ENCODE data around the gene PIEZO1.

PIEZO1 gene

DNA sequence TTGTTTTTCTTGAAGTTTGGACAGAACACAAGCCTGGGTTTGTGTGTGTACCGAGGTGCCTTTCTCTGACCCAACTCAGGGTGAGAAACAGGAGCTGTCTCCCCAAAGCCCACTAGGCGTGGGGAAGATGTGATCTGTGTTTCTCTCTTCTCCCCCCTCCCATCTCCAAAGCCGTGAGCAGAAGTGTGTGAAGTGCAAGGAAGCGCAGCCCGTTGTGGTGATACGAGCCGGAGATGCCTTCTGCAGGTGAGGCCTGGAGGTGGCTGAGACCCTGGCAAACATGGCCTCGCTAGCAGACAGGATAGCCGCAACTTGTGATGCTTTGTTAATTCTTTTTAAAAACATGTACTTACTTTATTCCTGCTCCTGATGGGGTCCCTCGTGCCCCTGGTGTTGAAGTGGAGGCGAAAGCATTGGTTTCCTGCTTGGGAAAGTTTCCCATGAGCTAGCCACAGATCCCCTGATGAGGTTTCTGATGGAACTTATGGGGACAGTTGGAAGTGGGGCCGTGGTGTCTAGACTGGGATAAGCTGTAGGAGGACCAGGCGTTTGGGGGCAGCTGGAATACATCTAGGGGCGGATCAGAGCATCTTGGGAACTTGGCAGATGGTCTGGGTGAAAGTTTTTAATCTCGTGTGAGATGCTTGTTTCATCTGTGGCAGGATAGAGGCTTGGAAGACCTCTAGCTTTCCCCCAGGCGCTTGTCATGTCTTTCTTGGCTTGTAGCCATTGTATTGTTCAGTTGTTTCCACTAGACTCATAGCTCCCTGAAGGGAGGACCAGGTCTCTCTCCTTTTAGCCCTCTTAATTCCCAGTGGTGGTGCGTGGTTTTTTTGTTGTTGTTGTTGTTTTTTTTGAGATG, 77.8 kb downstream of the PIEZO1 start:
- Mint-ChIP-seq H3K9me3 (no peaks in the 10 kb centered on the region), H3K27me3 (ENCODE audit: low read depth) (no peaks in the 10 kb centered on the region), H3K27ac (peak overlapping the region; percentile 68), H3K4me1 (ENCODE audit: low read depth) (peaks cover 34% of the 10 kb centered on the region), H3K4me3 (peak overlapping the region; percentile 74), H3K36me3 (ENCODE audit: low read depth) (peaks cover 17% of the 10 kb centered on the region)

DNA sequence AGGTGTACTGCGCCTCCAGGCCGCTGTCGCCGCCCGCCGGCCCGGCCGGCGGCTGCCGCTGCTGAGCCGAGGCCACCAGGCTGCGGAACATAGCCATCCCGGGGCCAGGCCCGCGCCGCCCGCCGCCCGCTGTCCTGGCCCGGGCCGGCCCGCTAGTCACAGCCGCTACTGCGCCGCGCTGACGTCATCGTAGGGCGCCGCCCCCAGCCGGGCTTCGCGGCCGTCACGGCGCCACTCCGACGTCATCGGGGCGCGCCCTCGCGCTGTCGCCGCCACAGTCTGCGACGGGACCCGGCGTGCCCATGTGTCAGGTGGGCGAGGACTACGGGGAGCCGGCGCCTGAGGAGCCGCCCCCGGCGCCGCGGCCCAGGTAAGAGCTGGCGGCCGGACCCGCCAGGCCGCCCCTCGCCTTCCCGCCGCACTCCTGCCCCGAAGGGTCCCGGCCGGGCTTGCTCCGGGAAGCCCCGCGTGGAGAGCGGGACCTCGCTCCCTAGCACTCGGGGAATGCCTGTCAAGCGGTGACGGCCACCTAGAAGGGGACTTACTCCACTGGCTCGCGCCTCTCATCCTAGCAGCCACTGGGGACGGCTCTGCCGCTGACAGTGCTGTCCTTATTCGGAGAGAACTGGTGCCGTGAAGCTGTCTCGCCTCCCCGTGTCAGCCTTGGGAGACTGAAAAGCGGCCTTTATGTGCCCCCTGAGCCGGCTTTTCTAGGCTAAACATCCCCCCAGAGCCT, 78.6 kb downstream of the PIEZO1 start, which contains the start of the genes CTU2 and RNF166:
TSS of gene CTU2 (plus strand) at position 275 of the 736 bp plus-strand sequence. CDS start at position 303, 28 bp downstream.
TSS of gene RNF166 (minus strand) at position 180 of the 736 bp plus-strand sequence. CDS start at position 97, 83 bp downstream.
- Mint-ChIP-seq H3K27ac (peak within 1 kb of the TSS; percentile 86), H3K9me3 (no peaks in the 10 kb centered on the region), H3K4me1 (ENCODE audit: low read depth) (peaks cover 38% of the 10 kb centered on the region), H3K27me3 (ENCODE audit: low read depth) (no peaks in the 10 kb centered on the region), H3K4me3 (peak within 1 kb of the TSS; percentile 98), H3K36me3 (ENCODE audit: low read depth) (peaks cover 17% of the 10 kb centered on the region)

DNA sequence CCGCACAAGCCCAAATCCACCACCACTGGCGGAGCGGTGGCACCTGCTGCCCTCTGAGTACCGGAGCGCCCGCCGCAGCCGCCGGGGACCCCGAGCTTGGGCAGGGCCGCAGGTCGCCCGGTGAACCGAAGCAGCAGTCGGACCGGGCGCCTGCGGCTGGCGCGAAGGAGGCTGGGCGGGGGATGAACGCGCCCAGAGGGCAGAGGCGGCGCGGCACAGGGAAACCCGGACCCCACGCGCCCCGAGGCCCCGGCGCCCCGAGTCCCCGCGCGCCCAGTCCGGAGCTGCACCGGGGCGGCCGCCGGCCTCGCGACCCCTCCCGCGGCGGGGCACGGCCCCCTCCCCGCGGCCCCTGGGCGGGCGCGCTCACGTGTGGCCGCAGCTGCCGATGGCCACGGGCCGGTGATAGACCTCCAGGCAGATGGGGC, 79.2 kb downstream of the PIEZO1 start:
- Mint-ChIP-seq H3K27ac (no peak overlapping the region), H3K36me3 (ENCODE audit: low read depth) (peaks cover 19% of the 10 kb centered on the region), H3K4me3 (peak overlapping the region; percentile 98), H3K9me3 (no peaks in the 10 kb centered on the region), H3K27me3 (ENCODE audit: low read depth) (no peaks in the 10 kb centered on the region), H3K4me1 (ENCODE audit: low read depth) (peaks cover 40% of the 10 kb centered on the region)

DNA sequence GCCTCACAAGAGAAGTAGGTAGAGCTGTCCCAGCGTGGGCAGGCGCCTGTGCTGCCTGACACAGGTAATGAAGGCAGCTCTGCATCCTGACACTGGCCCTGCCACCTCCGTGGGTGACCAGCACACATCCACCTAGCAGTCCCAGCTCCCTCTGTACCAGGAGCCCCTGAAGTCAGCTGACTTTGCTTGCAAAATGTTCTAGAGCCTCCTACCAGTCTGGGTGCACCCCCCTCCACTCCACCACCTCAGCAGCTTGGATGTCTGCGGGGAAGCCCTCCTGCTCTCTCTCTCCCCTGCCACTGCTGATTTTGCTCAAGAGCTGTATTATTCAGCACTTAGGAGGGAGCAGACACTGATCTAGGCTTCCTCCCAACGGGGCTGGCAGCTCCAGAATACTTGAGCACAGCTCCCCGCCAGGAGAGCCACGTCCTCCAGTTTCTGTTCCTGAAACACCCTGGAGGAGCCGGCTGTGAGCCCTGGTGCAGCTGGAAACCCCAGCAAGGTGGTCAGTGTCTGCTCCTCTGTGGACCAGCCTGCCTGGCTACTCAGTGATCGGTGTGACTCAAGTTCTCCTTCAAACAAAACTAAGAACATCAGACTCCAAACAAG, 79.8 kb downstream of the PIEZO1 start:
- Mint-ChIP-seq H3K4me1 (ENCODE audit: low read depth) (peaks cover 43% of the 10 kb centered on the region), H3K27ac (peak overlapping the region; percentile 86), H3K27me3 (ENCODE audit: low read depth) (no peaks in the 10 kb centered on the region), H3K4me3 (peak overlapping the region; percentile 98), H3K36me3 (ENCODE audit: low read depth) (peaks cover 23% of the 10 kb centered on the region), H3K9me3 (no peaks in the 10 kb centered on the region)

DNA sequence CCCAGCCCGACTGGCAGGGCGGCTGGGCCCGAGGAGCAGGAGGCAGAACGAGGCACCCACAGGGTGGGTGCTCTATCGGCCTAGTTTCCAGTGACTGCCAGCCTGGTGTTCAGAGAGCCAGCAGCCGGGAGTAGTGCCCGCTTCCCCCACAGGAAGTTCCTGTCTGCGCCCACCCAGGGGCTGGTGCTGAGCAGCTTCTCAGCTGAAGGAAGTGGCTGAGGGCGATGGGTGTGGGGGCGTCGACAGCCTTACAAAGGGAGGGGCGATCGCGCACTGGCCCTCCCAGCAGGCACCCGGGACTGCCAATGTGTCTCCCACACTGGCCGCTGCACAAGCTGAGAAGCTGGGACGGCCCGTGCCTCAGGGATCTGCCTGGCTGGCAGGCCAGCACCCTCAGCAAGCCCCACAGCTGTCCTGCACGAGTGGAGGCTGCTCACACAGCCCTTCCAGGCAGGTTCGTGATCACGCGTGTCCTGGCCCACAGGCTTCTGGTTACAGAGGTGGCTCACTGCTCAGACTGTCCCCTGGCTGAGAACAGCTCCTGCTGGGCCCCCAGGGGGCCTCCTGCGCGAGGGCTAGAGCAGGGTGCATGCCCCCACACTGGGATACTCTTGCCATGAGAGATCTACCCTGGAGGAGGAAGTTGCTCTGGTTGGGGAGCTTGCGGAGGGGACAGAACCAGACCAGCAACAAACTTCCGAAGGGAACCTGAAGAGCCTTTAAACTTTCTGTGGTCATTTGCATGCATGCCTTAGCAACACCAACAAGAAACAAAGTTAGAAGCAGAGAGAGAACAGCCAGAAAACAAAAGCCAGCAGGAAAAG, 81.3 kb downstream of the PIEZO1 start:
- H3K27ac Mint-ChIP-seq: peak overlapping the region; percentile 97
- no peaks in the 10 kb centered on the region for H3K9me3 Mint-ChIP-seq
- no peaks in the 10 kb centered on the region for H3K27me3 Mint-ChIP-seq (ENCODE audit: low read depth)
- H3K4me3 Mint-ChIP-seq: peak overlapping the region; percentile 98
- peaks cover 31% of the 10 kb centered on the region for H3K36me3 Mint-ChIP-seq (ENCODE audit: low read depth)
- peaks cover 51% of the 10 kb centered on the region for H3K4me1 Mint-ChIP-seq (ENCODE audit: low read depth)

DNA sequence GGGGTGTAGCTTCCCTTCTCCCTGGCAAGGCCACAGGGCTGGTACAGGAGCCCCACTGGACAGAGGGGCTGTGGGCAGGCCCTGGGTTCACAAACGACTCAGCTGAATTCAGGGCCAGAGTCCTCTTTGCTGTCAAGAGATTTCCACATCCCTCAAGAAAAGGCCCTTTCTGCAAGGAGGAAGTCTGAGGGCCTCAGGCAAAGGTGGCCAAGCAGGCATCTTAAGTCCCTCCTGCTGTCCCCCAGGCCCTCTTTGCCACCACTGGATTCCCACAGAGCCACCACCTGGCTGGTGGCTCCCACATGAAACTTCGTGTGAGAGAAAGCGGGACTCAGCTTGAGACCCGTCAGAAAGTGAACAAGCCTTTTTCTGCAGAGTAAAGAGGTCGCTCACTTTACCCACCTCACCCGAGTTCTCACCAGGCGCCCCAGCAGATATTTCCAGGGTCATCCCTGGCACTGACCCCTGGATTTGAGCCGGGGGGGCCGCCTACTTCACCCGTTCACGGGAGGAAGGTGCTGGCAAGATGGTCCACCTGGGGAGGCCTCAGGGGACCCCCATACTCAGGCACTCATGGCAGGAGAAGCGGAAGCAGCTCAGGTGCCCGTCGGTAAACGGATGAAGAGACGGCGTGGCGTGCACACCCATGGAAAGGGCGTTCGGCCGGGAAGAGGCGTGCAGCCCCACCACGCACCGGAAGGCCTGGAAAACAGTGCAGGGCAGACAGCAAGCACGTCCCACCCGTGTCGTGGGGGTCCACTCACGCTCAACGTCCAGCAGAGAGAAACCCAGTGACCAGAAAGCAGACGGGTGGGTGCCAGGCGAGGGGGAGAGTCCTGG, 82.4 kb downstream of the PIEZO1 start:
- no peaks in the 10 kb centered on the region for H3K9me3 Mint-ChIP-seq
- peak overlapping the region; percentile 97 for H3K27ac Mint-ChIP-seq
- H3K4me1 Mint-ChIP-seq (ENCODE audit: low read depth): peaks cover 51% of the 10 kb centered on the region
- peaks cover 33% of the 10 kb centered on the region for H3K36me3 Mint-ChIP-seq (ENCODE audit: low read depth)
- no peaks in the 10 kb centered on the region for H3K27me3 Mint-ChIP-seq (ENCODE audit: low read depth)
- H3K4me3 Mint-ChIP-seq: peak overlapping the region; percentile 98

DNA sequence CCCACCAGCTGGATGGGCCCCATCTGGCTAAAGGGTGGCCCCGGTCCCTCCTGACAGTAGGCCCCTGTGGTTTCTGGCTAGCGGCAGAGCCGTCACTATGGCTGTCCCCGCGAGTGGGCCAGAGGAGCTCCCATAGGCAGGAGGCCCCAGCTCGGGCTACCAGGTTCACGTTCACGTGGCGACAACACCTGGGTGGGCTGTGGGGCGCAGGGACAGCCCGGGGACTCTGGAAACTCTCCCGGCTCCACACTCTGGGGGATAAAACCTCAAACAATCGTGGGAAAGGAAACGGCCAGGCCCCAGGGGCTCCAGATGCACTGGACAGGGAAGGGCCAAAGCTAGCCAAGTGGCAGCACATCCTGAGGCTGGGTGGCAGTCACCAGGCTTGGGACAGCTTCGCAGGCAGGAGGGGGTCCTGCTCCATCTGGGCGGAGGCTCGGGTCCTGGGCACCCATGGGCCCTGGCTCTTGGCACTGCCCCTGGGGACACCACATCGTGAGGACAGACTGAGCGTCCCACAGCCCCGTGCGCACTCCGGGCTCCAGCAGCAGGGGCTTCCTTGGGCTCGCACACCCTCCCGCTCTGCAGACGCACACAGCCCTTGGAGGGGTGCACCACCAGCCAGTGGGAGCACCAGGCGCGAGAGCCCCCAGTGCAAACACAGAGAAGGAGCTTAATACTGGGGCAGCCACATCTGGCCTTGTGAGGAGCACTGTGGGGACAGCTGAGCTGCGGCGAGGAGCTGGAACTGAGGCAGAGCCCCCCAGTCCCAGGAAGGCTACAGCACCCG, 83.2 kb downstream of the PIEZO1 start:
- Mint-ChIP-seq H3K27ac (peak overlapping the region; percentile 97), H3K36me3 (ENCODE audit: low read depth) (peaks cover 38% of the 10 kb centered on the region), H3K4me1 (ENCODE audit: low read depth) (peaks cover 47% of the 10 kb centered on the region), H3K9me3 (no peaks in the 10 kb centered on the region), H3K27me3 (ENCODE audit: low read depth) (no peaks in the 10 kb centered on the region), H3K4me3 (peak overlapping the region; percentile 98)

DNA sequence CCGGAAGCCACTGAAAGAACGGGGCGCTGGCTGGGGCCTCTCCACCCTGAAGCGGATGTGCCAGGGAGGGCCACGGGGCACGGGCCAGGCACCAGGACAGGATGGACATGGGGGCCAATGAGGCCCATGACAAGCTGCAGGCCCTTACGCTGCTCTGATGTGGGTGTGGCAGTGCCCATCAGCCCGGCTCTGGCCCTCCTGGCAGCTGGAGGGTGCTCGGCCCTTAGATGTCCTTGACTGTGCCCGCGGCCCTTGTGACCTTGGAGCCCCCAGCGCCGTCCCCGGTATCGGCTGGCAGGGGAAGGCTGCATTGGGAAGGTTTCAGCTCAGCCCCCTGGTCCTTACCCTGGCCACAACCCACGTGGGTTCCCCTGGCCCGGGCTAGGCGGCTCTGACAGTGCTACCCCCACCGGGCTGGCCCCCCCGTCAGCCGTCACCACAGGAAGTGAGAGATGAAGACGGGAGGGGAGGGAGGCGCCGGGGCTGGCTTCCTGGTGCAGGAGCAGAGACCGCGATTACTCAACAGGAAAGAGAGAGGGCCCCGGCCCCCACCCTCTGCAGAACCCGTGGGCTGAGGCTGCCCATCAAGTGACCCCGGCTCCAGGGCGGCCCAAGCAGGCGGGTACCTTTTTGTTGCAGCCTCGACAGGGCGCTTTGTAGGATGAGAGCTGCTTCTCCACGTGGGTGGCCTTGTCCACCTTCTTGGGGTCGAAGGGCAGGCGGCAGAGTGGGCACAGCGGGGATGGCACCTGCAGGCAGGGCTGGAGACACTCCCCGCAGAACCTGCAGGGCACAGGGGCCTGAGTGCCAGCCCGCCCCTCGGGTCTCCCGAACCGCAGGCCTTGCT, 84.2 kb downstream of the PIEZO1 start:
- Mint-ChIP-seq H3K4me3 (peak overlapping the region; percentile 98), H3K27ac (peak overlapping the region; percentile 97), H3K36me3 (ENCODE audit: low read depth) (peaks cover 38% of the 10 kb centered on the region), H3K4me1 (ENCODE audit: low read depth) (peaks cover 47% of the 10 kb centered on the region), H3K9me3 (no peaks in the 10 kb centered on the region), H3K27me3 (ENCODE audit: low read depth) (no peaks in the 10 kb centered on the region)

DNA sequence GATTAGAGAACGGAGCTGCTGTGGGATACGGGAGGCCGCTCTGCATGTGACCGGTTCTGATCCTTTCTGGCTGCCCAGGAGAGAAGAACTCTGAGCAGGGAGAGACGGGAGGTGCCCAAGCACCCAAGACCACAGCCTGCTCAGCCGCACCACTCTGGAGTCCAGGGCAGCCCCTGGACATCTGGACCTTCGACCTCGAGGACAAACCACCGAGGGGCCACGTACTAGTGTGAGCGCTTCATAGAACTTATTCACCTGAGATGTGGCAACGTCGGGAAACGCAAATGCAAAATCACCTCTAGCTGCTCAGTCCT, 84.7 kb downstream of the PIEZO1 start:
- Mint-ChIP-seq H3K9me3 (no peaks in the 10 kb centered on the region), H3K4me1 (ENCODE audit: low read depth) (peaks cover 45% of the 10 kb centered on the region), H3K4me3 (peak overlapping the region; percentile 98), H3K27ac (peak overlapping the region; percentile 97), H3K36me3 (ENCODE audit: low read depth) (peaks cover 36% of the 10 kb centered on the region), H3K27me3 (ENCODE audit: low read depth) (no peaks in the 10 kb centered on the region)

DNA sequence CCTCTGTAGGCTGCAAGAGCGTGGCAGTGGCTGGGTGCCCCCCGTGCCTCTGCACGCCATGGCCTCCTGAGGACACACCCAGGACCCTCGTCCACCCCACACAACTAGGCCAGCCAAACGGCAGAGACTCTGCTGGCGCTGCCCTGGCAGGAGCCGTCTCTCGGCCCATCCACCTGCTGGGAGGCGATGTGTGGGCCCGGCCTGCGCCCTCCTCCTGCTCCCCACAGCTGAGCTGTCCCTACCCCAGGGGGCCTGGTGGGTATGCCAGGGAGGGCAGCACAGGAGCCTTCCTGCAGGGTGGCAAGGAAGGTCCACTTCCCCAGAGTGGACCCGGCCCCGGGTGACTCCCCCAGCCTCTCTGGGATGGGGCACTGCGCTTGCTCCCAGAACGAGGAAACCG, 85.8 kb downstream of the PIEZO1 start:
- Mint-ChIP-seq H3K4me1 (ENCODE audit: low read depth) (peaks cover 39% of the 10 kb centered on the region), H3K9me3 (no peaks in the 10 kb centered on the region), H3K4me3 (no peak overlapping the region), H3K27me3 (ENCODE audit: low read depth) (no peaks in the 10 kb centered on the region), H3K36me3 (ENCODE audit: low read depth) (peaks cover 36% of the 10 kb centered on the region), H3K27ac (no peak overlapping the region)

DNA sequence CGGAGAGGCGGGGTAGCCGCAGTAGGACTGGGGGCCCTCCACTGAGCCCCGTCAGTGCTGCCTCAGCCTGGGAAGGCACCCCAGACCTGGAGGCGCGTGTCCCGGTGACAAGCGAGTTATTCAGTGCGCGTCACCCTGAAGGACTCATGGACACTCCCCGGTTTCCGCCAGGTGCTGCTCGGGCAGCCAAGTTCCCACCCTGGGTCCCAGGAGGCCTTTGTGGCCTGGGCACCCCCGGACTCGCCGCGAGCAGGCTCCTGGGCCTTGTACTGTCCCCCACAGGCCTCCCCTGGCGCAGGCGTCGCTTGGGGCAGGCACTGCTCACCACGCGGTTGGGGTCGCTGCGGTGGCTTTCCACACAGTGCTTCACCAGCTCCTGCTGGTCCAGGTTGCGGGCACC, 86.4 kb downstream of the PIEZO1 start:
- no peak overlapping the region for H3K4me3 Mint-ChIP-seq
- H3K27me3 Mint-ChIP-seq (ENCODE audit: low read depth): no peaks in the 10 kb centered on the region
- H3K9me3 Mint-ChIP-seq: no peaks in the 10 kb centered on the region
- H3K27ac Mint-ChIP-seq: no peak overlapping the region
- H3K4me1 Mint-ChIP-seq (ENCODE audit: low read depth): peaks cover 37% of the 10 kb centered on the region
- peaks cover 32% of the 10 kb centered on the region for H3K36me3 Mint-ChIP-seq (ENCODE audit: low read depth)

Measured in T-helper 1 cell treated with Interleukin-12 subunit alpha and Interleukin-12 subunit beta and Interleukin-4 antibody, amounts not matched to agents 30 μg/mL and 1 μg/mL, for 36 hours (primary cell).